Measurements from ENCODE around the gene UBE2D4.
A peak's percentile ranks its signal among the peaks of the same experiment; 100 is the strongest.

Gene UBE2D4

GRCh38 chr7:43925984-43926797, at the start of gene UBE2D4:
Gene UBE2D4, plus strand, starts transcription at chr7:43926436. Its CDS starts 97 bp downstream, at chr7:43926533.
- peaks cover 0 to 19% (median 0%) of the 10 kb centered on the region in 4 donors for H3K4me1 ChIP-seq
- H3K27me3 ChIP-seq = no peaks in the 10 kb centered on the region
- peak; percentile 86 to 93 for DNase-seq
- H3K27ac ChIP-seq = peak within 1 kb of the TSS; percentile 90 to 95
- no peaks in the 10 kb centered on the region for H3K36me3 ChIP-seq
- H3K9me3 ChIP-seq = no peaks in the 10 kb centered on the region
- peak within 1 kb of the TSS; percentile 63 to 69 for H3K4me3 ChIP-seq
- TF ChIP-seq CTCF (IDR thresholded peaks at IDR 0.05) = peak in 1 of 2 experiments; percentile 12
- intact Hi-C loops (cut with DNase I; ENCODE audit: low total_unique reads) = loop anchor here (5.0 to 10.0 kb wide), 2 partner anchors 54 to 191 kb away; no protein-coding TSS in a partner anchor

- H3K4me1 ChIP-seq = peaks cover 0 to 42% (median 26%) of the 10 kb centered on the region in 4 donors
- intact Hi-C loops (cut with DNase I; ENCODE audit: low total_unique reads) = no loop called here
- H3K36me3 ChIP-seq = peaks cover 49 to 76% (median 63%) of the 10 kb centered on the region in 3 donors
- H3K27me3 ChIP-seq = no peaks in the 10 kb centered on the region
- H3K4me3 ChIP-seq = no peak overlapping the region
- no peaks in the 10 kb centered on the region for H3K9me3 ChIP-seq
- no peak overlapping the region for H3K27ac ChIP-seq
- no peak for DNase-seq
- TF ChIP-seq CTCF (IDR thresholded peaks at IDR 0.05) = no peak
Measured at GRCh38 chr7:43876976-43877745, 49.1 kb upstream of the UBE2D4 start.

GRCh38 chr7:43877968-43878864, 48.0 kb upstream of the UBE2D4 start:
- DNase-seq = no peak
- Histone ChIP-seq H3K4me3 (no peak overlapping the region), H3K9me3 (no peaks in the 10 kb centered on the region), H3K36me3 (peaks cover 49 to 78% (median 65%) of the 10 kb centered on the region in 3 donors), H3K27me3 (no peaks in the 10 kb centered on the region), H3K27ac (peak overlapping the region; percentile 41 to 47), H3K4me1 (peaks cover 0 to 37% (median 16%) of the 10 kb centered on the region in 4 donors)
- TF ChIP-seq CTCF (IDR thresholded peaks at IDR 0.05) = no peak
- intact Hi-C loops (cut with DNase I; ENCODE audit: low total_unique reads) = no loop called here

DNA sequence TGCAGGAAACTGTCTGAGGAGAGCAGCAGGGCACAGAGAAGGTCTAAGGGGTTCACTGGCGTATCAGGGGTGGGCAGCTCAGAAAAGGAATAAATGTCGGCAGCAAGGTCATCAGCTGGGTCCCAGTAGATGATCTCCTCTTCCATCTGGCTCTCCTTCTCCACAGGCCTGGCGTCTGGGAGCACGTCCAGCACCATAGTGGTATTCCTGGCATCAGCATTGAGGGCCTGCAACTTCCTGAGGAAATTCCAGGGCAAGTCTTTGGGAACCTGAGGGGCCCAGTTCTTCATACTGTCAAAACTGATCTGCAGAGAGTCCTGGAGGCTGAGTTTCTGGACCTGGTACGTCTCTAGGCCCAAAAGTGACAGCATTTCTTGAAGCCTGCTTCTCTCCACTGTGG, 47.4 kb upstream of the UBE2D4 start:
- DNase-seq = no peak
- intact Hi-C loops (cut with DNase I; ENCODE audit: low total_unique reads) = no loop called here
- Histone ChIP-seq H3K36me3 (peaks cover 51 to 84% (median 65%) of the 10 kb centered on the region in 3 donors), H3K4me1 (peaks cover 0 to 31% (median 14%) of the 10 kb centered on the region in 4 donors), H3K9me3 (no peaks in the 10 kb centered on the region), H3K4me3 (no peak overlapping the region), H3K27me3 (no peaks in the 10 kb centered on the region), H3K27ac (peak overlapping the region; percentile 41 to 47)
- no peak for TF ChIP-seq CTCF (IDR thresholded peaks at IDR 0.05)

DNA sequence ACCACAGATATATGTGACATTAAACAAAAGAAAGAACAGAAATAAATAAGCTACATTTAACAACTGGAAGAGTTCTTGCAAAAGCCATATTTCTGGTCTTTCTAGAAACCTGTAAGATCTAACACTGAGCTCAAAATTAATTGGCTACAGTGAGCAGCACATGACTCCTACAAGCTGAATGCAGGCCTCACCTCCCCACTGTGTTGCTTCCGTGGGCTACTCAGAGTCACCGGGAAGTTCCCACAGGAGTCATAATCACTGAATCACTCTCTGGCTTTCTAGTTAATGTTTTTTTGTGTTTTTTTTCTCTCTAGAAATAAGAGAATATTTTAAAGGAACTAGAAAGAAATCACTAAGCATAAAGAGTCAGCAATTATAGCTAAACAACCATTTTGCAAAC, 46.8 kb upstream of the UBE2D4 start:
- Histone ChIP-seq H3K9me3 (no peaks in the 10 kb centered on the region), H3K36me3 (peaks cover 54 to 89% (median 68%) of the 10 kb centered on the region in 3 donors), H3K27ac (peak overlapping the region; percentile 41 to 47), H3K4me1 (peaks cover 0 to 31% (median 14%) of the 10 kb centered on the region in 4 donors), H3K27me3 (no peaks in the 10 kb centered on the region), H3K4me3 (no peak overlapping the region)
- no peak for TF ChIP-seq CTCF (IDR thresholded peaks at IDR 0.05)
- no peak for DNase-seq
- intact Hi-C loops (cut with DNase I; ENCODE audit: low total_unique reads) = no loop called here
